Islet of Langerhans (tissue), 1 donor: ENCODE measurements around the gene COG5.
A peak's percentile ranks its signal among the peaks of the same experiment; 100 is the strongest.

ENCODE experiments used
- FAIRE-seq: peaks from one replicate; lab custom pipeline; 2011; peaks lifted over from hg19 to GRCh38; lab: Jason Lieb, UNC

The COG5 gene

GRCh38 chr7:107563775-107564552 lies at the start of gene COG5, which contains the start of gene DUS4L:
Gene COG5 (minus strand): TSS chr7:107563920. CDS start chr7:107563896, 24 bp downstream.
Gene DUS4L (plus strand): TSS chr7:107563971. CDS start chr7:107567071, 3,100 bp downstream.
- no peak for FAIRE-seq

GRCh38 chr7:107613439-107613838 lies 49.7 kb upstream of the COG5 start:
- FAIRE-seq, result no peak

- no peak for FAIRE-seq
Observed at GRCh38 chr7:107610323-107610722, 46.6 kb upstream of the COG5 start.

- no peak for FAIRE-seq
Observed at GRCh38 chr7:107609811-107610261, 46.1 kb upstream of the COG5 start.

GRCh38 chr7:107606303-107606702 lies 42.6 kb upstream of the COG5 start:
- FAIRE-seq, result no peak

GRCh38 chr7:107605218-107605815 lies 41.6 kb upstream of the COG5 start:
- FAIRE-seq, result no peak

GRCh38 chr7:107600816-107601215 lies 37.1 kb upstream of the COG5 start:
- no peak for FAIRE-seq

GRCh38 chr7:107599262-107599661 lies 35.5 kb upstream of the COG5 start:
- FAIRE-seq, result no peak

- peak; percentile 45 for FAIRE-seq
Observed at GRCh38 chr7:107597953-107598352, 34.2 kb upstream of the COG5 start.

- FAIRE-seq, result no peak
Observed at GRCh38 chr7:107597582-107597916, 33.8 kb upstream of the COG5 start.

- no peak for FAIRE-seq
Observed at GRCh38 chr7:107596881-107597581, 33.3 kb upstream of the COG5 start.

GRCh38 chr7:107594961-107595737 lies 31.4 kb upstream of the COG5 start:
- peak; percentile 5 for FAIRE-seq

- no peak for FAIRE-seq
Observed at GRCh38 chr7:107593025-107593410, 29.3 kb upstream of the COG5 start.

GRCh38 chr7:107592361-107593024 lies 28.8 kb upstream of the COG5 start:
- no peak for FAIRE-seq

- FAIRE-seq, result no peak
Observed at GRCh38 chr7:107591421-107591820, 27.7 kb upstream of the COG5 start.

GRCh38 chr7:107588529-107589130 lies 24.9 kb upstream of the COG5 start:
- FAIRE-seq, result no peak

- FAIRE-seq, result no peak
Observed at GRCh38 chr7:107584716-107585115, 21.0 kb upstream of the COG5 start.

- no peak for FAIRE-seq
Observed at GRCh38 chr7:107582875-107583274, 19.2 kb upstream of the COG5 start.

- FAIRE-seq, result no peak
Observed at GRCh38 chr7:107581387-107582013, 17.8 kb upstream of the COG5 start.

- FAIRE-seq, result peak; percentile 71
Observed at GRCh38 chr7:107580716-107581383, 17.1 kb upstream of the COG5 start.
